ENCODE measurements around the gene CA12. TPM values are rescaled to one million over a fixed set of nuclear protein-coding genes. Genes with fewer than 3 reads are reported as not detected.

CA12 gene
- total RNA-seq, 1 experiment from 2014 or later: 2.8 TPM

- TF ChIP-seq PRDM15 (CRISPR knock-in tag; IDR thresholded peaks at IDR 0.05) (no peak), FOXP1 (CRISPR knock-in tag; IDR thresholded peaks at IDR 0.05; ENCODE audit: borderline replicate concordance) (no peak)
- TF ChIP-seq, protein P1, sequence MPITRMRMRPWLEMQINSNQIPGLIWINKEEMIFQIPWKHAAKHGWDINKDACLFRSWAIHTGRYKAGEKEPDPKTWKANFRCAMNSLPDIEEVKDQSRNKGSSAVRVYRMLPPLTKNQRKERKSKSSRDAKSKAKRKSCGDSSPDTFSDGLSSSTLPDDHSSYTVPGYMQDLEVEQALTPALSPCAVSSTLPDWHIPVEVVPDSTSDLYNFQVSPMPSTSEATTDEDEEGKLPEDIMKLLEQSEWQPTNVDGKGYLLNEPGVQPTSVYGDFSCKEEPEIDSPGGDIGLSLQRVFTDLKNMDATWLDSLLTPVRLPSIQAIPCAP (CRISPR knock-in tag; IDR thresholded peaks at IDR 0.05): no peak
Measured at GRCh38 chr15:63330926-63331325, 50.7 kb downstream of the CA12 start (continued).

- ATAC-seq (no peak), DNase-seq (ENCODE audit: low spot score) (no peak)
- Mint-ChIP-seq H3K36me3 (no peaks in the 10 kb centered on the region), H3K4me3 (no peak overlapping the region), H3K4me1 (0 out of 2 replicates have a peak, but pooled peaks cover 5% of the 10 kb centered on the region), H3K27ac (no peak overlapping the region), H3K27me3 (ENCODE audit: low read depth) (no peaks in the 10 kb centered on the region), H3K9me3 (no peaks in the 10 kb centered on the region)
- ChIA-PET CTCF (no interaction called here), POLR2A (no interaction called here)
- TF ChIP-seq SOX15 (CRISPR knock-in tag; IDR thresholded peaks at IDR 0.05): no peak
- TF ChIP-seq HMGA2 (CRISPR knock-in tag; IDR thresholded peaks at IDR 0.05): no peak
- no peak for TF ChIP-seq PRDM15 (CRISPR knock-in tag; IDR thresholded peaks at IDR 0.05)
- no peak for TF ChIP-seq ZNF396 (CRISPR knock-in tag; IDR thresholded peaks at IDR 0.05; ENCODE audit: borderline replicate concordance)
- no peak for TF ChIP-seq ZNF423 (CRISPR knock-in tag; IDR thresholded peaks at IDR 0.05)
- TF ChIP-seq FOXP1 (CRISPR knock-in tag; IDR thresholded peaks at IDR 0.05; ENCODE audit: borderline replicate concordance): no peak
- no peak for TF ChIP-seq CREB1 (CRISPR knock-in tag; IDR thresholded peaks at IDR 0.05)
- TF ChIP-seq, protein P2, sequence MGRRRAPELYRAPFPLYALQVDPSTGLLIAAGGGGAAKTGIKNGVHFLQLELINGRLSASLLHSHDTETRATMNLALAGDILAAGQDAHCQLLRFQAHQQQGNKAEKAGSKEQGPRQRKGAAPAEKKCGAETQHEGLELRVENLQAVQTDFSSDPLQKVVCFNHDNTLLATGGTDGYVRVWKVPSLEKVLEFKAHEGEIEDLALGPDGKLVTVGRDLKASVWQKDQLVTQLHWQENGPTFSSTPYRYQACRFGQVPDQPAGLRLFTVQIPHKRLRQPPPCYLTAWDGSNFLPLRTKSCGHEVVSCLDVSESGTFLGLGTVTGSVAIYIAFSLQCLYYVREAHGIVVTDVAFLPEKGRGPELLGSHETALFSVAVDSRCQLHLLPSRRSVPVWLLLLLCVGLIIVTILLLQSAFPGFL (CRISPR knock-in tag; IDR thresholded peaks at IDR 0.05; ENCODE audit: borderline replicate concordance): no peak
- TF ChIP-seq, protein P3, sequence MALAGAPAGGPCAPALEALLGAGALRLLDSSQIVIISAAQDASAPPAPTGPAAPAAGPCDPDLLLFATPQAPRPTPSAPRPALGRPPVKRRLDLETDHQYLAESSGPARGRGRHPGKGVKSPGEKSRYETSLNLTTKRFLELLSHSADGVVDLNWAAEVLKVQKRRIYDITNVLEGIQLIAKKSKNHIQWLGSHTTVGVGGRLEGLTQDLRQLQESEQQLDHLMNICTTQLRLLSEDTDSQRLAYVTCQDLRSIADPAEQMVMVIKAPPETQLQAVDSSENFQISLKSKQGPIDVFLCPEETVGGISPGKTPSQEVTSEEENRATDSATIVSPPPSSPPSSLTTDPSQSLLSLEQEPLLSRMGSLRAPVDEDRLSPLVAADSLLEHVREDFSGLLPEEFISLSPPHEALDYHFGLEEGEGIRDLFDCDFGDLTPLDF (CRISPR knock-in tag; IDR thresholded peaks at IDR 0.05): no peak
- TF ChIP-seq ZBTB21 (CRISPR knock-in tag; IDR thresholded peaks at IDR 0.05; ENCODE audit: borderline replicate concordance): no peak
- TF ChIP-seq ZNF425 (CRISPR knock-in tag; conservative IDR thresholded peaks at IDR 0.05): no peak
- TF ChIP-seq, protein P1 (CRISPR knock-in tag; IDR thresholded peaks at IDR 0.05): no peak
Measured at GRCh38 chr15:63329567-63330350, 51.9 kb downstream of the CA12 start.
